B cell (primary cell): ENCODE data around the gene TBC1D22A. TPM values are rescaled to one million over a fixed set of nuclear protein-coding genes. Genes with fewer than 3 reads are reported as not detected.

Experiments used
- ATAC-seq: fragments of 200-7000 bp; cut with Tn5 transposase; one replicate; pipeline ENCODE4 v1.10.0; 2021; ENCODE audit warnings: low read depth, mild to moderate bottlenecking, moderate number of reproducible peaks, moderate library complexity
- CTCF ChIA-PET: fragments of 350-600 bp; sonication (Branson Sonifier 250); formaldehyde crosslinking; loops from one replicate; lab custom pipeline; 2021; ENCODE audit warnings: antibody characterized with exemption, inconsistent platforms; lab: Charles Lee
- POLR2A ChIA-PET: fragments of 350-600 bp; sonication (Branson Sonifier 250); formaldehyde crosslinking; loops from one replicate; lab custom pipeline; 2021; ENCODE audit warnings: antibody characterized with exemption; lab: Charles Lee
- DNase-seq: peaks from one replicate; pipeline ENCODE4 v3.0.0; 2013
- H2AFZ ChIP-seq: 2 replicates; pipeline ENCODE4 v1.6.1; 2012; ENCODE audit warnings: mild to moderate bottlenecking, low read depth, low read length; ENCODE audit not compliant: insufficient read depth, poor library complexity, severe bottlenecking
- H3K27ac ChIP-seq, 2 donors: 1 replicate in 1 of 2; 2 replicates in 1 of 2; pipeline ENCODE4 v1.5.1; 2012 to 2013; ENCODE audit warnings: low read length in 2 of 2, mild to moderate bottlenecking in 2 of 2, moderate library complexity in 1 of 2
- H3K27me3 ChIP-seq, 4 experiments: fragments of 200-600 bp in 1 of 4; sonication (generic) in 1 of 4; replicated peaks in 1 of 4; 1 replicate in 2 of 4; 2 replicates in 2 of 4; pipeline versions ENCODE4 v1.6.1 to v1.7.0; 2013 to 2016; ENCODE audit warnings: low read length in 3 of 4, mild to moderate bottlenecking in 2 of 4, mixed read lengths in 1 of 4, moderate library complexity in 1 of 4; ENCODE audit not compliant: insufficient read depth in 4 of 4, control insufficient read depth in 3 of 4; ENCODE audit errors: control extremely low read depth in 1 of 4
- H3K36me3 ChIP-seq, 2 experiments: replicated peaks in 1 of 2; 1 replicate in 1 of 2; 2 replicates in 1 of 2; pipeline versions ENCODE4 v1.6.1 to v1.7.1; 2013; ENCODE audit warnings: low read length in 1 of 2; ENCODE audit not compliant: insufficient read depth in 2 of 2, control insufficient read depth in 1 of 2; ENCODE audit errors: control extremely low read depth in 1 of 2, extremely low read depth in 1 of 2
- H3K4me1 ChIP-seq, 2 donors: fragments of 200-600 bp in 1 of 2; sonication (generic) in 1 of 2; 1 replicate in 1 of 2; 2 replicates in 1 of 2; pipeline versions ENCODE4 v1.5.1 to v1.6.1; 2013 to 2017; ENCODE audit warnings: low read length in 2 of 2; ENCODE audit not compliant: control insufficient read depth in 2 of 2, insufficient read depth in 2 of 2
- H3K4me2 ChIP-seq: replicated peaks from 2 replicates; pipeline ENCODE3; 2012; ENCODE audit warnings: mild to moderate bottlenecking, low read depth, low read length; ENCODE audit not compliant: poor library complexity, severe bottlenecking
- H3K4me3 ChIP-seq, 5 experiments: fragments of 200-600 bp in 1 of 5; sonication (generic) in 1 of 5; 1 replicate in 3 of 5; 2 replicates in 2 of 5; pipeline versions ENCODE4 v1.5.1 to v1.7.0; 2011 to 2016; ENCODE audit warnings: low read length in 4 of 5, mild to moderate bottlenecking in 4 of 5, low read depth in 2 of 5, control low read depth in 1 of 5, moderate library complexity in 1 of 5; ENCODE audit not compliant: insufficient read depth in 1 of 5; ENCODE audit errors: control extremely low read depth in 1 of 5, extremely low read depth in 1 of 5
- H3K79me2 ChIP-seq: fragments of 200-600 bp; sonication (generic); one replicate; pipeline ENCODE4 v1.6.0; 2016; ENCODE audit warnings: low read length; ENCODE audit not compliant: control insufficient read depth, insufficient read depth
- H3K9ac ChIP-seq: fragments of 200-600 bp; sonication (generic); 2 replicates; pipeline ENCODE4 v1.6.1; 2017; ENCODE audit warnings: mild to moderate bottlenecking, low read length, moderate library complexity
- H3K9me3 ChIP-seq, 3 donors: one replicate each; pipeline versions ENCODE4 v1.6.1 to v1.7.1; 2013; ENCODE audit warnings: low read length in 2 of 3; ENCODE audit not compliant: control insufficient read depth in 2 of 3, insufficient read depth in 1 of 3; ENCODE audit errors: control extremely low read depth in 1 of 3
- H4K20me1 ChIP-seq: 2 replicates; pipeline ENCODE4 v1.6.0; 2012; ENCODE audit warnings: mild to moderate bottlenecking, low read length; ENCODE audit not compliant: insufficient read depth, control insufficient read depth, poor library complexity, severe bottlenecking
- H3K27ac Mint-ChIP-seq: one replicate; pipeline ENCODE4 v1.8.0; 2021; ENCODE audit warnings: mixed read lengths
- H3K27me3 Mint-ChIP-seq: one replicate; pipeline ENCODE4 v1.8.0; 2021; ENCODE audit warnings: mixed read lengths
- H3K4me1 Mint-ChIP-seq: one replicate; pipeline ENCODE4 v1.8.0; 2021; ENCODE audit warnings: mixed read lengths
- H3K4me3 Mint-ChIP-seq: one replicate; pipeline ENCODE4 v1.8.0; 2021; ENCODE audit warnings: mixed read lengths
- H3K9me3 Mint-ChIP-seq: one replicate; pipeline ENCODE4 v1.8.0; 2022; ENCODE audit warnings: mixed read lengths; ENCODE audit not compliant: insufficient read depth
- CTCF ChIP-seq: fragments of 200-600 bp; IDR thresholded peaks from one replicate; pipeline ENCODE4 v1.8.0; 2022; ENCODE audit warnings: antibody characterized with exemption, mild to moderate bottlenecking
- EZH2 ChIP-seq: IDR thresholded peaks from 2 replicates; pipeline ENCODE4 v1.6.1; 2012; ENCODE audit warnings: borderline replicate concordance, low read depth, mild to moderate bottlenecking, moderate library complexity, low read length; ENCODE audit not compliant: insufficient read depth, poor library complexity, severe bottlenecking
- WGBS: methylation state at CpG from one replicate; pipeline ENCODE4 v1.1.5; 2013; ENCODE audit warnings: missing lambda C conversion rate; ENCODE audit not compliant: insufficient coverage; 5-methylcytosine and 5-hydroxymethylcytosine counted together
- intact Hi-C: fragments of 100-400 bp; cut with micrococcal nuclease; formaldehyde crosslinking; loops from one replicate; pipeline ENCODE4 v1.10.0; 2022
- polyA plus RNA-seq: library from polyadenylated mRNA; depleted of rRNA; stranded (reverse); fragments of >200 nt; gene quantifications from 2 replicates; pipeline ENCODE4 v1.2.3, GENCODE V29; 2012
- total RNA-seq, 2 donors: library from RNA; stranded (reverse); fragments of 120-200 nt in 1 of 2; gene quantifications; 1 replicate in 1 of 2; 2 replicates in 1 of 2; pipeline versions ENCODE4 v1.2.3 to v1.2.4, GENCODE V29; 2013 to 2022

Gene TBC1D22A
- total and polyA plus RNA-seq, 2 donors (not counting 1 experiment from before 2014, with no cell fraction given) = 73.8 to 128 TPM

GRCh38 chr22:46964773-46965550, 202.5 kb downstream of the TBC1D22A start:
- POLR2A ChIA-PET = no interaction called here
- DNase-seq (no peak), ATAC-seq (no peak)
- Mint-ChIP-seq H3K4me1 (peaks cover 26% of the 10 kb centered on the region), H3K27ac (peak overlapping the region; percentile 15), H3K4me3 (no peak overlapping the region), H3K27me3 (no peaks in the 10 kb centered on the region), H3K9me3 (no peaks in the 10 kb centered on the region)
- Histone ChIP-seq H3K4me3 (no peak overlapping the region), H4K20me1 (peaks cover 91% of the 10 kb centered on the region), H3K79me2 (peaks cover 92% of the 10 kb centered on the region), H3K9me3 (no peaks in the 10 kb centered on the region), H3K36me3 (peaks cover 0 to 36% of the 10 kb centered on the region in 2 experiments), H3K4me2 (no peak overlapping the region), H2AFZ (no peak overlapping the region), H3K27ac (no peak overlapping the region), H3K9ac (no peak overlapping the region), H3K4me1 (peaks cover 10 to 15% of the 10 kb centered on the region in 2 donors), H3K27me3 (no peaks in the 10 kb centered on the region)
- CTCF ChIA-PET = no interaction called here
- TF ChIP-seq EZH2 (no peak), CTCF (no peak)
- WGBS = 90% methylated on average over 30 of the region's 31 CpGs
- intact Hi-C loops = no loop called here
